ENCODE measurements around the gene INPP4B.

INPP4B gene

GRCh38 chr4:142372530-142373260, 473.4 kb downstream of the INPP4B start:
- H3K4me3 ChIP-seq (ENCODE audit: low read depth, low read length), result no peak overlapping the region
- ChIA-PET CTCF (interaction anchor here (4.4 kb wide), 1 partner anchor 19 kb away, joined by 30 read pairs; no protein-coding TSS in a partner anchor), POLR2A (no interaction called here)
- DNase-seq (ENCODE audit: low read depth, low spot score), result no peak
- TF ChIP-seq CTCF (IDR thresholded peaks at IDR 0.05; ENCODE audit: insufficient read depth, low read length, missing control alignments), result no peak

- ChIA-PET CTCF (interaction anchor here (0.9 kb wide), 2 partner anchors 10 to 15 kb away, joined by 3 read pairs; no protein-coding TSS in a partner anchor), POLR2A (no interaction called here)
- no peak overlapping the region for H3K4me3 ChIP-seq (ENCODE audit: low read depth, low read length)
- TF ChIP-seq CTCF (IDR thresholded peaks at IDR 0.05; ENCODE audit: insufficient read depth, low read length, missing control alignments), result no peak
- no peak for DNase-seq (ENCODE audit: low read depth, low spot score)
These were observed 477.0 kb downstream of the INPP4B start for GRCh38 chr4:142369141-142369540.

- no peak for TF ChIP-seq CTCF (IDR thresholded peaks at IDR 0.05; ENCODE audit: insufficient read depth, low read length, missing control alignments)
- POLR2A ChIA-PET, result no interaction called here
- no peak for DNase-seq (ENCODE audit: low read depth, low spot score)
- no peak overlapping the region for H3K4me3 ChIP-seq (ENCODE audit: low read depth, low read length)
- CTCF ChIA-PET, result interaction anchor here (0.8 to 2.2 kb wide), 2 partner anchors 11 to 15 kb away, joined by 3 to 8 read pairs; no protein-coding TSS in a partner anchor
These were observed 478.5 kb downstream of the INPP4B start for GRCh38 chr4:142367418-142368180.

GRCh38 chr4:142366769-142367181, 479.3 kb downstream of the INPP4B start:
- no peak for DNase-seq (ENCODE audit: low read depth, low spot score)
- ChIA-PET CTCF (interaction anchor here (2.2 kb wide), 1 partner anchor 14 kb away, joined by 8 read pairs; no protein-coding TSS in a partner anchor), POLR2A (no interaction called here)
- H3K4me3 ChIP-seq (ENCODE audit: low read depth, low read length), result no peak overlapping the region
- TF ChIP-seq CTCF (IDR thresholded peaks at IDR 0.05; ENCODE audit: insufficient read depth, low read length, missing control alignments), result no peak

- ChIA-PET POLR2A (no interaction called here), CTCF (interaction anchor here (0.7 to 0.9 kb wide), 4 partner anchors 11 to 355 kb away, joined by 3 to 6 read pairs (median 3); no protein-coding TSS in a partner anchor)
- no peak for TF ChIP-seq CTCF (IDR thresholded peaks at IDR 0.05; ENCODE audit: insufficient read depth, low read length, missing control alignments)
- H3K4me3 ChIP-seq (ENCODE audit: low read depth, low read length), result no peak overlapping the region
- DNase-seq (ENCODE audit: low read depth, low spot score), result no peak
These were observed 480.7 kb downstream of the INPP4B start for GRCh38 chr4:142365391-142365790.

- DNase-seq (ENCODE audit: low read depth, low spot score), result no peak
- POLR2A ChIA-PET, result no interaction called here
- no peak for TF ChIP-seq CTCF (IDR thresholded peaks at IDR 0.05; ENCODE audit: insufficient read depth, low read length, missing control alignments)
- CTCF ChIA-PET, result interaction anchor here (0.8 to 1.1 kb wide), 2 partner anchors 11 to 12 kb away, joined by 3 read pairs; no protein-coding TSS in a partner anchor
- H3K4me3 ChIP-seq (ENCODE audit: low read depth, low read length), result no peak overlapping the region
These were observed 482.4 kb downstream of the INPP4B start for GRCh38 chr4:142363686-142364085.

All from AG04449 (cell line).